CD4-positive, alpha-beta T cell (primary cell): ENCODE data around the gene POU2F1. TPM values are rescaled to one million over a fixed set of nuclear protein-coding genes. Genes with fewer than 3 reads are reported as not detected.

Experiments used
- ATAC-seq: fragments of 200-7000 bp; cut with Tn5 transposase; one replicate; pipeline ENCODE4 v1.10.0; 2022; ENCODE audit warnings: mild to moderate bottlenecking; ENCODE audit not compliant: poor library complexity
- CTCF ChIA-PET: fragments of 350-600 bp; sonication (Branson Sonifier 250); formaldehyde crosslinking; loops from one replicate; lab custom pipeline; 2021; ENCODE audit warnings: antibody characterized with exemption, inconsistent platforms; lab: Charles Lee
- POLR2A ChIA-PET: fragments of 350-600 bp; sonication (Branson Sonifier 250); formaldehyde crosslinking; loops from one replicate; lab custom pipeline; 2021; ENCODE audit warnings: antibody characterized with exemption, inconsistent platforms; lab: Charles Lee
- DNase-seq, 14 experiments: peaks; one replicate each; pipeline ENCODE4 v3.0.0-alpha.2; 2013 to 2020; ENCODE audit warnings: mixed read lengths in 2 of 14
- H3K27ac ChIP-seq, 2 donors: one replicate each; pipeline versions ENCODE4 v1.5.1 to v1.7.0; 2013; ENCODE audit warnings: low read length in 2 of 2, low read depth in 1 of 2, mild to moderate bottlenecking in 1 of 2
- H3K27me3 ChIP-seq, 2 experiments: 1 replicate in 1 of 2; 2 replicates in 1 of 2; pipeline versions ENCODE4 v1.6.1 to v1.7.0; 2013; ENCODE audit warnings: low read length in 2 of 2, control low read depth in 1 of 2, mild to moderate bottlenecking in 1 of 2, moderate library complexity in 1 of 2; ENCODE audit not compliant: insufficient read depth in 2 of 2, control insufficient read depth in 1 of 2
- H3K36me3 ChIP-seq: one replicate; pipeline ENCODE4 v1.6.1; 2013; ENCODE audit warnings: low read length, control low read depth; ENCODE audit not compliant: insufficient read depth
- H3K4me1 ChIP-seq: one replicate; pipeline ENCODE4 v1.6.1; 2013; ENCODE audit warnings: low read length, control low read depth; ENCODE audit not compliant: insufficient read depth
- H3K4me3 ChIP-seq: one replicate; pipeline ENCODE4 v1.5.1; 2013; ENCODE audit warnings: mild to moderate bottlenecking, low read length, moderate library complexity
- H3K9me3 ChIP-seq, 2 experiments: 1 replicate in 1 of 2; 2 replicates in 1 of 2; pipeline versions ENCODE4 v1.6.1 to v1.7.0; 2013; ENCODE audit warnings: low read length in 2 of 2, mild to moderate bottlenecking in 2 of 2, control low read depth in 1 of 2, moderate library complexity in 1 of 2; ENCODE audit not compliant: control insufficient read depth in 1 of 2, insufficient read depth in 1 of 2
- H3K27ac Mint-ChIP-seq: one replicate; pipeline ENCODE4 v1.8.0; 2020; ENCODE audit warnings: mixed read lengths
- H3K27me3 Mint-ChIP-seq: one replicate; pipeline ENCODE4 v1.8.0; 2021; ENCODE audit warnings: mixed read lengths
- H3K36me3 Mint-ChIP-seq: one replicate; pipeline ENCODE4 v1.8.0; 2021; ENCODE audit warnings: low read depth, mixed read lengths
- H3K4me1 Mint-ChIP-seq: one replicate; pipeline ENCODE4 v1.8.0; 2021; ENCODE audit warnings: low read depth, mixed read lengths
- H3K4me3 Mint-ChIP-seq: one replicate; pipeline ENCODE4 v1.8.0; 2020; ENCODE audit warnings: mild to moderate bottlenecking, mixed read lengths
- H3K9me3 Mint-ChIP-seq: one replicate; pipeline ENCODE4 v1.8.0; 2020; ENCODE audit warnings: mixed read lengths
- CTCF ChIP-seq: fragments of 200-600 bp; IDR thresholded peaks from one replicate; pipeline ENCODE4 v1.8.0; 2022; ENCODE audit warnings: antibody characterized with exemption, mild to moderate bottlenecking
- intact Hi-C, 2 experiments: fragments of 100-400 bp; cut with DNase I in 1 of 2; cut with micrococcal nuclease in 1 of 2; formaldehyde crosslinking; loops; one replicate each; pipeline versions ENCODE4 v1.15.1 to v1.9.0; 2023 to 2025; cut with DNase I, micrococcal nuclease
- total RNA-seq, 174 experiments: library from RNA in 2 of 174; stranded (reverse) in 2 of 174; gene quantifications; one replicate each; pipeline ENCODE4 v1.2.3 and lab custom pipeline; 2021 to 2026

Gene POU2F1
- total RNA-seq, 2 experiments from 2014 or later, result 27.0 to 28.6 TPM

- ChIA-PET CTCF (no interaction called here), POLR2A (no interaction called here)
- no peak for TF ChIP-seq CTCF
- no peaks in the 10 kb centered on the region for H3K27me3 Mint-ChIP-seq
- peaks cover 83% of the 10 kb centered on the region for H3K36me3 Mint-ChIP-seq
- peaks cover 15% of the 10 kb centered on the region for H3K9me3 Mint-ChIP-seq
- H3K27ac Mint-ChIP-seq, result no peak overlapping the region
- no peak overlapping the region for H3K4me3 Mint-ChIP-seq
- H3K4me1 Mint-ChIP-seq, result peaks cover 15% of the 10 kb centered on the region
- no peak overlapping the region for H3K4me3 ChIP-seq
- ATAC-seq, result no peak
- no peaks in the 10 kb centered on the region for H3K27me3 ChIP-seq
- peaks cover 22 to 39% of the 10 kb centered on the region in 2 experiments for H3K9me3 ChIP-seq
- H3K4me1 ChIP-seq, result no peaks in the 10 kb centered on the region
- H3K36me3 ChIP-seq, result peaks cover 9% of the 10 kb centered on the region
- no peak overlapping the region for H3K27ac ChIP-seq
- intact Hi-C loops, result no loop called here
- no peak for DNase-seq
Observed at GRCh38 chr1:167325151-167325550, 104.5 kb downstream of the POU2F1 start.

GRCh38 chr1:167328306-167328815 lies 107.7 kb downstream of the POU2F1 start:
- Histone ChIP-seq H3K4me3 (no peak overlapping the region), H3K27ac (no peak overlapping the region), H3K36me3 (peaks cover 9% of the 10 kb centered on the region), H3K27me3 (no peaks in the 10 kb centered on the region), H3K9me3 (peaks cover 7 to 9% of the 10 kb centered on the region in 2 experiments), H3K4me1 (no peaks in the 10 kb centered on the region)
- CTCF ChIA-PET, result no interaction called here
- POLR2A ChIA-PET, result no interaction called here
- Mint-ChIP-seq H3K4me1 (peaks cover 36% of the 10 kb centered on the region), H3K9me3 (no peaks in the 10 kb centered on the region), H3K4me3 (no peak overlapping the region), H3K36me3 (peaks cover 66% of the 10 kb centered on the region), H3K27ac (no peak overlapping the region), H3K27me3 (no peaks in the 10 kb centered on the region)
- no peak for TF ChIP-seq CTCF
- intact Hi-C loops, result no loop called here
- ATAC-seq (no peak), DNase-seq (no peak)

- H3K4me1 Mint-ChIP-seq, result peaks cover 37% of the 10 kb centered on the region
Observed at GRCh38 chr1:167328816-167329483, 108.3 kb downstream of the POU2F1 start.

More at GRCh38 chr1:167328816-167329483, 108.3 kb downstream of the POU2F1 start:
- no peak overlapping the region for H3K4me3 ChIP-seq
- CTCF ChIA-PET, result no interaction called here
- H3K27me3 ChIP-seq, result no peaks in the 10 kb centered on the region
- H3K27ac Mint-ChIP-seq, result no peak overlapping the region
- no peaks in the 10 kb centered on the region for H3K9me3 Mint-ChIP-seq
- intact Hi-C loops, result no loop called here
- no peak overlapping the region for H3K4me3 Mint-ChIP-seq
- no peak for TF ChIP-seq CTCF
- no peak overlapping the region for H3K27ac ChIP-seq
- POLR2A ChIA-PET, result no interaction called here
- H3K36me3 Mint-ChIP-seq, result peaks cover 66% of the 10 kb centered on the region
- H3K36me3 ChIP-seq, result peaks cover 14% of the 10 kb centered on the region
- H3K9me3 ChIP-seq, result peaks cover under 1 to 5% of the 10 kb centered on the region in 2 experiments
- ATAC-seq (no peak), DNase-seq (peak in 1 of 14 experiments; percentile 9)
- H3K27me3 Mint-ChIP-seq, result no peaks in the 10 kb centered on the region
- H3K4me1 ChIP-seq, result no peaks in the 10 kb centered on the region
